ENCODE measurements around the gene TMEM190.

GRCh38 chr19:55398200-55398925 lies 21.7 kb downstream of the TMEM190 start:
- TF ChIP-seq CTCF (IDR thresholded peaks at IDR 0.05) = no peak
- no peak for TF ChIP-seq POLR2A (IDR thresholded peaks at IDR 0.05)
- TF ChIP-seq POLR2AphosphoS5 (IDR thresholded peaks at IDR 0.05) = no peak
- no peak for TF ChIP-seq EP300 (IDR thresholded peaks at IDR 0.05)

Data from gastroesophageal sphincter (tissue), 3 donors.